Measurements from ENCODE around the gene SYNPO. TPM values are rescaled to one million over a fixed set of nuclear protein-coding genes. Genes with fewer than 3 reads are reported as not detected.

The SYNPO gene
- polyA plus RNA-seq, 1 donor (not counting 4 experiments of a cell fraction or from before 2014, with no cell fraction given) = 6.0 TPM

DNA sequence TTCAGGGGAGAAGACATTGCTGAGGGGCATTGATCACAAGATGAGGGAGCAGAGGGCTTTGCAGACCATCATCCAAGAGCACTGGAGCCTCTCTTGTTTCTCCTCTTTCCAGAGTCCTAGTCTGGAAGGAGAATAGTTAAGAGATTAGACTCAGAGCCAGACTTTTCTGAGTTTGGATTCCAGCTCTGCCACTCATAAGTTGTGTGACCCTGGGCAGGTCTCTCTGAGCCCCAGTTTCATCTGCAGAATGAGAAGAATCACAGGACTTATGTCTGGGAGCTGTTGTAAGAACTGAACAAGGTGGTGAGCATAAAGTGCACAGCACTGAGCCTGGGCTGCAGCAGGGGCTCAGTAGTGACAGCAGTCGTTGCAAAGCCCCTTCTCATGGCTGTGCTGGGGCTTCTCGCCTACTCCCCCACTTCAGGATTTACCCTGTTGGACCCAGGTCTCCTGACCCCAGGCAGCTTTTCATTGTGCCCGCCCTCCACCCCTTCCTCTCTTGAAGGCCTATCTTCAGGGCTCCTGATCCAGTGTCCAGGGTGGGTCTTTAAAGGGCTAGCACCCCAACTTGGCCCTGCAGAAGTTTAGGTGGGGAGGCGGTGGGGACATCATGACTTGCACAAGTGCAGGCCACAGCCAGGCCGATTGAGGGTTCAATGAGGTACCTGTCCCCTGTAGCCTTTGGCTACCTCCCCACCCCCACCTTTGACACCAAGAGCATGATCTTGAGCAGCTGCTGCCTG lies 1.5 kb downstream of the SYNPO start:
- Histone ChIP-seq H3K9me3 (ENCODE audit: control insufficient read depth, low read depth, low read length) (no peaks in the 10 kb centered on the region), H3K27ac (ENCODE audit: control insufficient read depth, insufficient read depth, low read length) (peak overlapping the region; percentile 85), H3K4me1 (ENCODE audit: control insufficient read depth, extremely low read depth, insufficient read depth, low read length) (peaks cover 79% of the 10 kb centered on the region), H2AFZ (ENCODE audit: control insufficient read depth, low read length) (no peak overlapping the region), H3K36me3 (ENCODE audit: control insufficient read depth in 2 of 2, extremely low read depth in 1 of 2, insufficient read depth in 2 of 2, low read length in 2 of 2) (no peaks in the 10 kb centered on the region), H3K79me2 (ENCODE audit: control insufficient read depth, insufficient read depth, low read length) (no peaks in the 10 kb centered on the region), H3K27me3 (ENCODE audit: control insufficient read depth, extremely low read depth, insufficient read depth, low read length) (no peaks in the 10 kb centered on the region), H4K20me1 (ENCODE audit: control insufficient read depth, extremely low read depth, insufficient read depth, low read length) (no peaks in the 10 kb centered on the region), H3K9me1 (ENCODE audit: control insufficient read depth, extremely low read depth, insufficient read depth, low read length) (no peaks in the 10 kb centered on the region), H3K4me2 (ENCODE audit: control insufficient read depth, extremely low read depth, insufficient read depth, low read depth, low read length) (peak overlapping the region; percentile 70), H3K4me3 (ENCODE audit: control insufficient read depth in 2 of 3, extremely low read depth in 1 of 3, insufficient read depth in 2 of 3, low read depth in 1 of 3, low read length in 3 of 3) (peak overlapping the region in 1 of 3 experiments; percentile 13), H3K9ac (ENCODE audit: control insufficient read depth, extremely low read depth, insufficient read depth, low read length) (peak overlapping the region; percentile 55)
- DNase-seq (ENCODE audit: low read depth, low spot score) (no peak), FAIRE-seq (peak; percentile 32)
- dilution Hi-C loops (cut with MboI; ENCODE audit: extremely low pct_ligation_motif_present, low sequenced_read_pairs) = no loop called here
- no peak for TF ChIP-seq EZH2 (IDR thresholded peaks at IDR 0.05; ENCODE audit: low read length)
- TF ChIP-seq, protein P1, sequence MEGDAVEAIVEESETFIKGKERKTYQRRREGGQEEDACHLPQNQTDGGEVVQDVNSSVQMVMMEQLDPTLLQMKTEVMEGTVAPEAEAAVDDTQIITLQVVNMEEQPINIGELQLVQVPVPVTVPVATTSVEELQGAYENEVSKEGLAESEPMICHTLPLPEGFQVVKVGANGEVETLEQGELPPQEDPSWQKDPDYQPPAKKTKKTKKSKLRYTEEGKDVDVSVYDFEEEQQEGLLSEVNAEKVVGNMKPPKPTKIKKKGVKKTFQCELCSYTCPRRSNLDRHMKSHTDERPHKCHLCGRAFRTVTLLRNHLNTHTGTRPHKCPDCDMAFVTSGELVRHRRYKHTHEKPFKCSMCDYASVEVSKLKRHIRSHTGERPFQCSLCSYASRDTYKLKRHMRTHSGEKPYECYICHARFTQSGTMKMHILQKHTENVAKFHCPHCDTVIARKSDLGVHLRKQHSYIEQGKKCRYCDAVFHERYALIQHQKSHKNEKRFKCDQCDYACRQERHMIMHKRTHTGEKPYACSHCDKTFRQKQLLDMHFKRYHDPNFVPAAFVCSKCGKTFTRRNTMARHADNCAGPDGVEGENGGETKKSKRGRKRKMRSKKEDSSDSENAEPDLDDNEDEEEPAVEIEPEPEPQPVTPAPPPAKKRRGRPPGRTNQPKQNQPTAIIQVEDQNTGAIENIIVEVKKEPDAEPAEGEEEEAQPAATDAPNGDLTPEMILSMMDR (optimal IDR thresholded peaks at IDR 0.05 in 1 of 3, IDR thresholded peaks at IDR 0.05 in 1 of 3, conservative IDR thresholded peaks at IDR 0.05 in 1 of 3; ENCODE audit: extremely low read depth in 1 of 3, insufficient read depth in 2 of 3, low read length in 3 of 3) = no peak

DNA sequence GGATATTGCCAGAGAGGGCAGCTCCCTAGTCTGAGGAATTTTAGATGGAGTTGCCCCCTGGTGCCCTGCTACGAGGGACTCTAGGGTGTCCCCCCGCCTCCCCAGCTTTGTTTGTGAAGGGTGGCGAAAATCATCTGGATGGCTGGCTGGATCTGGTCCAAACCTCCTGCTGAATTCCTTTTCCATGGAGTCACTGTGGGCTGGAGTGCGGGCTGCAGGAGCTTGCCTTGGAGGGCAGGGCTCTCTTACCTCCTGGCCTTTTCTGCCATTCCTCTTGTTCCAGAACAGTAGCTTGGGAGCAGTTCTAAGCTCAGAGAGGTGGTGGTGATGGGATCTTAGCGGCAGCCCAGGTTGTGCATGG lies 2.1 kb downstream of the SYNPO start:
- H3K9me3 ChIP-seq (ENCODE audit: control insufficient read depth, low read depth, low read length) = no peaks in the 10 kb centered on the region
- H2AFZ ChIP-seq (ENCODE audit: control insufficient read depth, low read length) = no peak overlapping the region
- no peaks in the 10 kb centered on the region for H4K20me1 ChIP-seq (ENCODE audit: control insufficient read depth, extremely low read depth, insufficient read depth, low read length)
- peak overlapping the region; percentile 85 for H3K27ac ChIP-seq (ENCODE audit: control insufficient read depth, insufficient read depth, low read length)
- H3K36me3 ChIP-seq (ENCODE audit: control insufficient read depth in 2 of 2, extremely low read depth in 1 of 2, insufficient read depth in 2 of 2, low read length in 2 of 2) = no peaks in the 10 kb centered on the region
- TF ChIP-seq, protein P1 (optimal IDR thresholded peaks at IDR 0.05 in 1 of 3, IDR thresholded peaks at IDR 0.05 in 1 of 3, conservative IDR thresholded peaks at IDR 0.05 in 1 of 3; ENCODE audit: extremely low read depth in 1 of 3, insufficient read depth in 2 of 3, low read length in 3 of 3) = no peak
- no peak for TF ChIP-seq EZH2 (IDR thresholded peaks at IDR 0.05; ENCODE audit: low read length)
- H3K4me2 ChIP-seq (ENCODE audit: control insufficient read depth, extremely low read depth, insufficient read depth, low read depth, low read length) = peak overlapping the region; percentile 70
- peaks cover 73% of the 10 kb centered on the region for H3K4me1 ChIP-seq (ENCODE audit: control insufficient read depth, extremely low read depth, insufficient read depth, low read length)
- H3K9ac ChIP-seq (ENCODE audit: control insufficient read depth, extremely low read depth, insufficient read depth, low read length) = peak overlapping the region; percentile 55
- H3K79me2 ChIP-seq (ENCODE audit: control insufficient read depth, insufficient read depth, low read length) = no peaks in the 10 kb centered on the region
- FAIRE-seq (peak; percentile 84), DNase-seq (ENCODE audit: low read depth, low spot score) (no peak)
- dilution Hi-C loops (cut with MboI; ENCODE audit: extremely low pct_ligation_motif_present, low sequenced_read_pairs) = no loop called here
- no peaks in the 10 kb centered on the region for H3K27me3 ChIP-seq (ENCODE audit: control insufficient read depth, extremely low read depth, insufficient read depth, low read length)
- H3K4me3 ChIP-seq (ENCODE audit: control insufficient read depth in 2 of 3, extremely low read depth in 1 of 3, insufficient read depth in 2 of 3, low read depth in 1 of 3, low read length in 3 of 3) = peak overlapping the region in 2 of 3 experiments; percentile 6 to 13
- no peaks in the 10 kb centered on the region for H3K9me1 ChIP-seq (ENCODE audit: control insufficient read depth, extremely low read depth, insufficient read depth, low read length)
